ENCODE results near the gene SPTSSB. TPM values are rescaled to one million over a fixed set of nuclear protein-coding genes. Genes with fewer than 3 reads are reported as not detected.

Gene SPTSSB
- total RNA-seq, 4 donors from 2014 or later = 0.41 to 0.48 TPM; not detected in 2

GRCh38 chr3:161316006-161316689 lies 55.2 kb downstream of the SPTSSB start:
- intact Hi-C loops (cut with DNase I; ENCODE audit: low total_unique reads) (no loop called here), in situ Hi-C loops (cut with MboI; ENCODE audit: low pct_ligation_motif_present in 1 of 4, low pct_unique_long_range_greater_than_20kb in 1 of 4, low sequenced_read_pairs in 3 of 4) (no loop called here)
- peak; percentile 29 for DNase-seq
- Histone ChIP-seq H3K4me1 (peaks cover 0 to 10% (median 0%) of the 10 kb centered on the region in 4 donors), H3K36me3 (no peaks in the 10 kb centered on the region), H3K27me3 (no peaks in the 10 kb centered on the region), H3K27ac (peak overlapping the region in 1 of 4 donors; percentile 29), H3K4me3 (no peak overlapping the region), H3K9me3 (peaks cover 0 to 3% of the 10 kb centered on the region in 2 donors)
- 46 to 58% methylated on average over 3 of the region's 3 CpGs for WGBS, 2 donors (ENCODE audit: low coverage in 1 of 2)
- TF ChIP-seq POLR2A (IDR thresholded peaks at IDR 0.05) = no peak
- TF ChIP-seq CTCF (IDR thresholded peaks at IDR 0.05) = no peak
- no peak for TF ChIP-seq POLR2AphosphoS5 (IDR thresholded peaks at IDR 0.05)
- TF ChIP-seq EP300 (IDR thresholded peaks at IDR 0.05; ENCODE audit: low read depth) = no peak

GRCh38 chr3:161314836-161315395 lies 56.4 kb downstream of the SPTSSB start:
- intact Hi-C loops (cut with DNase I; ENCODE audit: low total_unique reads) (no loop called here), in situ Hi-C loops (cut with MboI; ENCODE audit: low pct_ligation_motif_present in 1 of 4, low pct_unique_long_range_greater_than_20kb in 1 of 4, low sequenced_read_pairs in 3 of 4) (no loop called here)
- Histone ChIP-seq H3K9me3 (no peaks in the 10 kb centered on the region), H3K27me3 (no peaks in the 10 kb centered on the region), H3K27ac (no peak overlapping the region), H3K4me1 (peaks cover 0 to 10% (median 0%) of the 10 kb centered on the region in 4 donors), H3K4me3 (no peak overlapping the region), H3K36me3 (no peaks in the 10 kb centered on the region)
- no peak for DNase-seq
- WGBS, 2 donors (ENCODE audit: low coverage in 1 of 2) = 54 to 92% methylated on average over 2 to 3 of the region's 3 CpGs
- no peak for TF ChIP-seq CTCF (IDR thresholded peaks at IDR 0.05)
- no peak for TF ChIP-seq POLR2AphosphoS5 (IDR thresholded peaks at IDR 0.05)
- TF ChIP-seq EP300 (IDR thresholded peaks at IDR 0.05; ENCODE audit: low read depth) = no peak
- no peak for TF ChIP-seq POLR2A (IDR thresholded peaks at IDR 0.05)

- 51 to 63% methylated on average over 5 of the region's 5 CpGs for WGBS, 2 donors (ENCODE audit: low coverage in 1 of 2)
- DNase-seq = peak; percentile 17
- in situ Hi-C loops (cut with MboI; ENCODE audit: low pct_ligation_motif_present in 1 of 4, low pct_unique_long_range_greater_than_20kb in 1 of 4, low sequenced_read_pairs in 3 of 4) (no loop called here), intact Hi-C loops (cut with DNase I; ENCODE audit: low total_unique reads) (no loop called here)
- TF ChIP-seq EP300 (IDR thresholded peaks at IDR 0.05; ENCODE audit: low read depth) (no peak), CTCF (IDR thresholded peaks at IDR 0.05) (no peak), POLR2AphosphoS5 (IDR thresholded peaks at IDR 0.05) (no peak), POLR2A (IDR thresholded peaks at IDR 0.05) (no peak)
- Histone ChIP-seq H3K36me3 (no peaks in the 10 kb centered on the region), H3K9me3 (peaks cover 0 to 4% of the 10 kb centered on the region in 2 donors), H3K4me3 (no peak overlapping the region), H3K27ac (no peak overlapping the region), H3K27me3 (no peaks in the 10 kb centered on the region), H3K4me1 (no peaks in the 10 kb centered on the region)
Measured at GRCh38 chr3:161310649-161311423, 60.5 kb downstream of the SPTSSB start.

Data from transverse colon (tissue), 4 donors.